ENCODE results near the gene NHLRC2.

Gene NHLRC2

GRCh38 chr10:113905756-113906155 is 51.3 kb downstream of the NHLRC2 start:
- peaks cover 3% of the 10 kb centered on the region; the same call in 1 of the 2 replicates for H3K36me3 ChIP-seq (ENCODE audit: control insufficient read depth, insufficient read depth, low read length)
- WGBS (ENCODE audit: insufficient coverage, insufficient read length): no CpG with 5 or more reads among the region's 1 CpG
- no peaks in the 10 kb centered on the region for H3K4me1 ChIP-seq (ENCODE audit: control insufficient read depth, insufficient read depth, low read length)
- no peak overlapping the region for H3K4me3 ChIP-seq (ENCODE audit: low read length)
- no peaks in the 10 kb centered on the region for H3K27me3 ChIP-seq (ENCODE audit: control insufficient read depth, insufficient read depth, low read length)
- H3K27ac ChIP-seq (ENCODE audit: low read length): no peak overlapping the region
- no peaks in the 10 kb centered on the region for H3K9me3 ChIP-seq (ENCODE audit: control insufficient read depth, insufficient read depth, low read length)
- no peak for DNase-seq (ENCODE audit: low read depth, low spot score)

DNA sequence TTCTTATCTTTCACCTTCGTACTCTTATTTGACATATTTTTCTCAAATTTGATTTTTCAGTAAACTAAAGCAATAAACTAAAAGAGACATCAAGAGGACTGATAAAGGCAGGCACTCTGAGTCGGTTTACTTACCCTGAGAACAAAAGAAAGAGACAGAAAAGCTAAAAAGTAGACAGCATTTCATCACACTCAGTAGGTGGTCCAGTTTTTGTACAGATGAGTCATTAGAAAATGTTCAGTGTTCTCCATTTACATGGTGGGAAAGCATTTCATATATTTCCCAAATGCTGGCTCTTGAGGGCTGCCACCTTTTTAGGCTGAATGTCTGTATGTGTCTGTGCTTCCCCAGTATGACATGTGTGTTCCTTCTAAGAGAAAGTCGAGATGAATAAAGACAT is 52.7 kb downstream of the NHLRC2 start:
- no peak overlapping the region for H3K27ac ChIP-seq (ENCODE audit: low read length)
- no peak overlapping the region for H3K4me3 ChIP-seq (ENCODE audit: low read length)
- H3K4me1 ChIP-seq (ENCODE audit: control insufficient read depth, insufficient read depth, low read length): no peaks in the 10 kb centered on the region
- WGBS (ENCODE audit: insufficient coverage, insufficient read length): 100% methylated on average over 1 of the region's 3 CpGs
- no peaks in the 10 kb centered on the region for H3K9me3 ChIP-seq (ENCODE audit: control insufficient read depth, insufficient read depth, low read length)
- no peak for DNase-seq (ENCODE audit: low read depth, low spot score)
- no peaks in the 10 kb centered on the region for H3K27me3 ChIP-seq (ENCODE audit: control insufficient read depth, insufficient read depth, low read length)
- peaks cover 3% of the 10 kb centered on the region; the same call in 1 of the 2 replicates for H3K36me3 ChIP-seq (ENCODE audit: control insufficient read depth, insufficient read depth, low read length)

DNA sequence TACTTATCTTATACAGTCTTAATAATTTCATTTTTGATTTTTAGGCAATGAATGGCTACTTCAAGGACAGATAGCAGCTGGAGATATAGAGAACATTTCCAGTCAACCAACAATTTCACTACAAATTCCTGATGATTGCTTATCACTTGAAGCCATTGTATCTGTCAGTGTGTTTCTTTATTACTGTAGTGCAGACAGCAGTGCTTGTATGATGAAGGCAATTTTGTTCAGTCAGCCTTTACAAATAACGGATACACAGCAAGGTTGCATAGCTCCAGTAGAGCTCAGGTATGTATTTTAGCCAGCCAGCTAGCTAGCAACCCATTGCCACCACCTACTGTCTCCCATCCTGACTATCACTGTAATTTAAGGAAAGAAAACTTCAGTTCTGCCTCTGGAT is 53.8 kb downstream of the NHLRC2 start:
- Histone ChIP-seq H3K27me3 (ENCODE audit: control insufficient read depth, insufficient read depth, low read length) (no peaks in the 10 kb centered on the region), H3K9me3 (ENCODE audit: control insufficient read depth, insufficient read depth, low read length) (no peaks in the 10 kb centered on the region), H3K36me3 (ENCODE audit: control insufficient read depth, insufficient read depth, low read length) (peaks cover 3% of the 10 kb centered on the region; the same call in 1 of the 2 replicates), H3K4me3 (ENCODE audit: low read length) (no peak overlapping the region), H3K27ac (ENCODE audit: low read length) (no peak overlapping the region), H3K4me1 (ENCODE audit: control insufficient read depth, insufficient read depth, low read length) (no peaks in the 10 kb centered on the region)
- no peak for DNase-seq (ENCODE audit: low read depth, low spot score)
- WGBS (ENCODE audit: insufficient coverage, insufficient read length): no CpG with 5 or more reads among the region's 1 CpG

- no peaks in the 10 kb centered on the region for H3K9me3 ChIP-seq (ENCODE audit: control insufficient read depth, insufficient read depth, low read length)
- WGBS (ENCODE audit: insufficient coverage, insufficient read length): no CpG with 5 or more reads among the region's 1 CpG
- H3K36me3 ChIP-seq (ENCODE audit: control insufficient read depth, insufficient read depth, low read length): peaks cover 3% of the 10 kb centered on the region; the same call in 1 of the 2 replicates
- H3K4me3 ChIP-seq (ENCODE audit: low read length): no peak overlapping the region
- H3K27me3 ChIP-seq (ENCODE audit: control insufficient read depth, insufficient read depth, low read length): no peaks in the 10 kb centered on the region
- no peaks in the 10 kb centered on the region for H3K4me1 ChIP-seq (ENCODE audit: control insufficient read depth, insufficient read depth, low read length)
- no peak for DNase-seq (ENCODE audit: low read depth, low spot score)
- no peak overlapping the region for H3K27ac ChIP-seq (ENCODE audit: low read length)
These were observed 56.7 kb downstream of the NHLRC2 start for GRCh38 chr10:113911113-113911512.

DNA sequence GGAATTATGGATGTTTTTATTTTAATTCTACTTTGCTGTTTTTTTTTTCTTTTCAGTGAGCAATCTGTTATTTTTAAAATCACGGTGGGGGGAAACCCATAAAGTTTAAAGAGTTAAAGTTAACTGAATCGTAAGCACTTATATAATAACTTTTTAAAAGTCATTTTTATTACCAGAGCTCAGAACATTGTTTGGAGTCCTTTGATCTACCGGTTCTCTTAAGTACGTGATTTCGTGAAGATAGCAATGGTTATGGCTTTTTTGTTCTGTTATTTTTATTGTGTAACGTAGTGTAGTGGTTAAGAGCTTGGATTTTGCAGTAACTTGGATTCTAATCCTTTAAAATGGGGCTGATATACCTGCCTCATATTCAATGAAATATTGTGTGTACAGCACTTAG is 57.4 kb downstream of the NHLRC2 start:
- Histone ChIP-seq H3K4me1 (ENCODE audit: control insufficient read depth, insufficient read depth, low read length) (no peaks in the 10 kb centered on the region), H3K36me3 (ENCODE audit: control insufficient read depth, insufficient read depth, low read length) (peaks cover 3% of the 10 kb centered on the region; the same call in 1 of the 2 replicates), H3K27me3 (ENCODE audit: control insufficient read depth, insufficient read depth, low read length) (no peaks in the 10 kb centered on the region), H3K9me3 (ENCODE audit: control insufficient read depth, insufficient read depth, low read length) (no peaks in the 10 kb centered on the region), H3K4me3 (ENCODE audit: low read length) (no peak overlapping the region), H3K27ac (ENCODE audit: low read length) (no peak overlapping the region)
- WGBS (ENCODE audit: insufficient coverage, insufficient read length): 100% methylated on average over 3 of the region's 6 CpGs
- DNase-seq (ENCODE audit: low read depth, low spot score): no peak

DNA sequence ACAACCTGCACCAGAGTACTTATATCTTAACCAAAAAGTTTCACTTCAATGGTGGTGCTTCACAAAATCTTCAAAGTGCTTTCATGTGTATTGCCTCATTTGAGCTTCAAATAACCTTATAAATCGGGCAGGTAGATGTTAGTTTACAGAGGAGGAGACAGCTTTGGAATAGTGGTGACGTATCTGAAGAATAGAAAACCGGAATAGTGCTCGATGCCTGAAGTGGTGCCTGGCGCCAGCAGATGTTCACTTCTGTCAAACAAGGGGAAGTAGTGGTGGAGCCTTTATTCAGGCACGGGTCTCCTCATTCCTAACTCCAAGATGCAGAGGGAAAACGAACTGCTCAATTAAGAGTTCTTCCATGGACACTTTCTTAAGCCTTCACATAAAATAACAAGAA is 58.1 kb downstream of the NHLRC2 start:
- H3K27me3 ChIP-seq (ENCODE audit: control insufficient read depth, insufficient read depth, low read length): no peaks in the 10 kb centered on the region
- H3K36me3 ChIP-seq (ENCODE audit: control insufficient read depth, insufficient read depth, low read length): no peaks in the 10 kb centered on the region
- WGBS (ENCODE audit: insufficient coverage, insufficient read length): no CpG with 5 or more reads among the region's 7 CpGs
- DNase-seq (ENCODE audit: low read depth, low spot score): no peak
- H3K27ac ChIP-seq (ENCODE audit: low read length): no peak overlapping the region
- no peaks in the 10 kb centered on the region for H3K9me3 ChIP-seq (ENCODE audit: control insufficient read depth, insufficient read depth, low read length)
- H3K4me1 ChIP-seq (ENCODE audit: control insufficient read depth, insufficient read depth, low read length): no peaks in the 10 kb centered on the region
- no peak overlapping the region for H3K4me3 ChIP-seq (ENCODE audit: low read length)

GRCh38 chr10:113914956-113915355 is 60.5 kb downstream of the NHLRC2 start:
- H3K9me3 ChIP-seq (ENCODE audit: control insufficient read depth, insufficient read depth, low read length): no peaks in the 10 kb centered on the region
- no peaks in the 10 kb centered on the region for H3K4me1 ChIP-seq (ENCODE audit: control insufficient read depth, insufficient read depth, low read length)
- no CpG with 5 or more reads among the region's 2 CpGs for WGBS (ENCODE audit: insufficient coverage, insufficient read length)
- H3K36me3 ChIP-seq (ENCODE audit: control insufficient read depth, insufficient read depth, low read length): no peaks in the 10 kb centered on the region
- no peaks in the 10 kb centered on the region for H3K27me3 ChIP-seq (ENCODE audit: control insufficient read depth, insufficient read depth, low read length)
- H3K4me3 ChIP-seq (ENCODE audit: low read length): no peak overlapping the region
- no peak overlapping the region for H3K27ac ChIP-seq (ENCODE audit: low read length)
- no peak for DNase-seq (ENCODE audit: low read depth, low spot score)

DNA sequence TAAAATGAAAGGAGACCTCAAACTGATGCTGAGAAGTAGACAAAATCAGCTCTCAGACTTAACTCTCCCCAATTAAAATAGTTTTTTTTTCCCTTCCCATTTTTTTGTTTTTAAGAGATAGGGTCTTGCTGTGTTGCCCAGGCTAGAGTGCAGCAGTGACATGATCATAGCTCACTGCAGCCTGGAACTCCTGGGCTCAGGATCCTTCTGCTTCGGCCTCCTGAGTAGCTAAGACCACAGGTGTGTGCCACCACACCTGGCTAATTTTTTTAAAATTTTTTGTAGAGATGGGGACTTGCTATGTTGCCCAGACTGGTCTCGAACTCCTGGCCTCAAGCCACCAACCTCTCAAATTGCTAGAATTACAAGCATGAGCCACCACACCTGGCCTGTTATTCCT is 61.1 kb downstream of the NHLRC2 start:
- H3K27ac ChIP-seq (ENCODE audit: low read length): no peak overlapping the region

GRCh38 chr10:113916053-113916452 is 61.6 kb downstream of the NHLRC2 start:
- H3K4me3 ChIP-seq (ENCODE audit: low read length): no peak overlapping the region
- WGBS (ENCODE audit: insufficient coverage, insufficient read length): no CpG with 5 or more reads among the region's 2 CpGs
- no peak for DNase-seq (ENCODE audit: low read depth, low spot score)
- no peak overlapping the region for H3K27ac ChIP-seq (ENCODE audit: low read length)
- H3K4me1 ChIP-seq (ENCODE audit: control insufficient read depth, insufficient read depth, low read length): no peaks in the 10 kb centered on the region
- no peaks in the 10 kb centered on the region for H3K27me3 ChIP-seq (ENCODE audit: control insufficient read depth, insufficient read depth, low read length)
- H3K9me3 ChIP-seq (ENCODE audit: control insufficient read depth, insufficient read depth, low read length): no peaks in the 10 kb centered on the region
- no peaks in the 10 kb centered on the region for H3K36me3 ChIP-seq (ENCODE audit: control insufficient read depth, insufficient read depth, low read length)

More for the DNA sequence above, 61.1 kb downstream of the NHLRC2 start:
- no CpG with 5 or more reads among the region's 2 CpGs for WGBS (ENCODE audit: insufficient coverage, insufficient read length)
- Histone ChIP-seq H3K4me1 (ENCODE audit: control insufficient read depth, insufficient read depth, low read length) (no peaks in the 10 kb centered on the region), H3K36me3 (ENCODE audit: control insufficient read depth, insufficient read depth, low read length) (no peaks in the 10 kb centered on the region), H3K27me3 (ENCODE audit: control insufficient read depth, insufficient read depth, low read length) (no peaks in the 10 kb centered on the region), H3K9me3 (ENCODE audit: control insufficient read depth, insufficient read depth, low read length) (no peaks in the 10 kb centered on the region), H3K4me3 (ENCODE audit: low read length) (no peak overlapping the region)
- no peak for DNase-seq (ENCODE audit: low read depth, low spot score)

GRCh38 chr10:113917636-113918035 is 63.2 kb downstream of the NHLRC2 start:
- WGBS (ENCODE audit: insufficient coverage, insufficient read length): no CpG with 5 or more reads among the region's 3 CpGs
- H3K4me1 ChIP-seq (ENCODE audit: control insufficient read depth, insufficient read depth, low read length): no peaks in the 10 kb centered on the region
- H3K4me3 ChIP-seq (ENCODE audit: low read length): no peak overlapping the region
- no peaks in the 10 kb centered on the region for H3K27me3 ChIP-seq (ENCODE audit: control insufficient read depth, insufficient read depth, low read length)
- H3K9me3 ChIP-seq (ENCODE audit: control insufficient read depth, insufficient read depth, low read length): no peaks in the 10 kb centered on the region
- no peak overlapping the region for H3K27ac ChIP-seq (ENCODE audit: low read length)
- no peak for DNase-seq (ENCODE audit: low read depth, low spot score)
- no peaks in the 10 kb centered on the region for H3K36me3 ChIP-seq (ENCODE audit: control insufficient read depth, insufficient read depth, low read length)

DNA sequence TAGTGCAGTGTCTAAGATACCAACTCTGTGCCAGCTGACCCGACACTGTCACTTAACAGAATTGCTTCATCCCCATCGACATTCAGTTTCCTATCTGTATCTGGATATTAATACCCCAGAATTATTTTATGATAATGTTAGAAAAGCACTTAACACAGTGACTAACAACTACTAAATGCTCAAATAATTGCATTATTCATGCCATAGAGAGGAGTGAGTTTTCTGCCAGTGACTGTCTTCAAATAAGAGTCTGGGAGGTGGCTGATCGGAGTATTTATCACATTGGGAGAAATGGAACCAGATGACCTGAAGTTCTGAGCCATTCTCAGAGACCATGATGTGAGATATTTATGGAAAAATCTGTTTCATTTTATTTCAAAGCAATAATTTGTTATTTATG is 65.7 kb downstream of the NHLRC2 start:
- no peak for DNase-seq (ENCODE audit: low read depth, low spot score)
- H3K9me3 ChIP-seq (ENCODE audit: control insufficient read depth, insufficient read depth, low read length): no peaks in the 10 kb centered on the region
- no peak overlapping the region for H3K4me3 ChIP-seq (ENCODE audit: low read length)
- H3K27ac ChIP-seq (ENCODE audit: low read length): no peak overlapping the region
- no peaks in the 10 kb centered on the region for H3K27me3 ChIP-seq (ENCODE audit: control insufficient read depth, insufficient read depth, low read length)
- no CpG with 5 or more reads among the region's 3 CpGs for WGBS (ENCODE audit: insufficient coverage, insufficient read length)
- no peaks in the 10 kb centered on the region for H3K4me1 ChIP-seq (ENCODE audit: control insufficient read depth, insufficient read depth, low read length)
- H3K36me3 ChIP-seq (ENCODE audit: control insufficient read depth, insufficient read depth, low read length): no peaks in the 10 kb centered on the region

Data from iPS DF 6.9 (cell line).